ENCODE measurements around the gene PTH2. TPM values are rescaled to one million over a fixed set of nuclear protein-coding genes. Genes with fewer than 3 reads are reported as not detected.
"Not testable (repeated sequence)": the region's sequence is repeated elsewhere in the genome, so short reads cannot be mapped to it uniquely, and the experiment has no call there.

The PTH2 gene
- total RNA-seq, 4 donors from 2014 or later: not detected

- Histone ChIP-seq H3K4me1 (no peaks in the 10 kb centered on the region), H3K27me3 (peaks cover 0 to 13% (median 0%) of the 10 kb centered on the region in 4 donors), H3K27ac (replicated peaks in 1 of 4) (no peak overlapping the region), H3K9me3 (peaks cover 0 to 18% (median 14%) of the 10 kb centered on the region in 4 donors), H3K4me3 (no peak overlapping the region), H3K36me3 (no peaks in the 10 kb centered on the region)
- no peak for DNase-seq (ENCODE audit: extremely low spot score)
- TF ChIP-seq POLR2AphosphoS5 (IDR thresholded peaks at IDR 0.05) (no peak), CTCF (IDR thresholded peaks at IDR 0.05) (no peak), EP300 (IDR thresholded peaks at IDR 0.05) (no peak), POLR2A (IDR thresholded peaks at IDR 0.05; ENCODE audit: low read depth) (no peak)
- intact Hi-C loops (cut with DNase I): no loop called here
- 81% methylated on average over 3 of the region's 3 CpGs for WGBS
Observed at GRCh38 chr19:49378512-49378911, 44.7 kb downstream of the PTH2 start.

- 86% methylated on average over 15 of the region's 16 CpGs for WGBS
- Histone ChIP-seq H3K36me3 (no peaks in the 10 kb centered on the region), H3K9me3 (peaks cover 0 to 3% (median 2%) of the 10 kb centered on the region in 4 donors), H3K27ac (replicated peaks in 1 of 4) (no peak overlapping the region), H3K4me1 (no peaks in the 10 kb centered on the region), H3K27me3 (peaks cover 0 to 5% (median 0%) of the 10 kb centered on the region in 4 donors), H3K4me3 (no peak overlapping the region)
- no peak for DNase-seq (ENCODE audit: extremely low spot score)
- intact Hi-C loops (cut with DNase I): no loop called here
- TF ChIP-seq POLR2A (IDR thresholded peaks at IDR 0.05; ENCODE audit: low read depth): no peak
- no peak for TF ChIP-seq EP300 (IDR thresholded peaks at IDR 0.05)
- no peak for TF ChIP-seq POLR2AphosphoS5 (IDR thresholded peaks at IDR 0.05)
- no peak for TF ChIP-seq CTCF (IDR thresholded peaks at IDR 0.05)
Observed at GRCh38 chr19:49374665-49375434, 48.4 kb downstream of the PTH2 start.

GRCh38 chr19:49373174-49373573, 50.1 kb downstream of the PTH2 start:
- 86% methylated on average over 3 of the region's 3 CpGs for WGBS
- H3K4me3 ChIP-seq; H3K4me1 ChIP-seq; H3K27ac ChIP-seq (replicated peaks in 1 of 4); DNase-seq (ENCODE audit: extremely low spot score); H3K36me3 ChIP-seq; H3K27me3 ChIP-seq; intact Hi-C loops (cut with DNase I): not testable (repeated sequence)
- H3K9me3 ChIP-seq: peaks cover 0 to 16% (median 13%) of the 10 kb centered on the region in 4 donors

Other genes with a start within 250 kb of the PTH2 start
- gene SLC6A16, start 98.2 kb downstream of the PTH2 start, total RNA-seq: 1 to 10 TPM in 3 of 4 donors, under 1 TPM in 1; 0.83 to 4.1 (median 2.5) TPM
- gene CD37, start 88.0 kb downstream of the PTH2 start, total RNA-seq: 10 to 100 TPM in 2 of 4 donors, 1 to 10 TPM in 2; 8.0 to 22.4 (median 11.6) TPM
- gene TEAD2, start 61.0 kb downstream of the PTH2 start, total RNA-seq: 10 to 100 TPM; 40.7 to 73.2 (median 60.5) TPM
- gene DKKL1, start 59.6 kb downstream of the PTH2 start, total RNA-seq: under 1 TPM in 3 of 4 donors, not detected in 1; 0.40 to 0.83 (median 0.83) TPM
- not detected for gene KASH5, start 35.2 kb downstream of the PTH2 start, total RNA-seq
- gene GFY, start 1.9 kb upstream of the PTH2 start, total RNA-seq: not detected
- gene SLC17A7, start 18.1 kb upstream of the PTH2 start, total RNA-seq: 1 to 10 TPM in 2 of 4 donors, under 1 TPM in 2; 0.83 to 5.2 (median 1.3) TPM
- 10 to 100 TPM; 73.6 to 84.0 (median 78.4) TPM for gene PIH1D1, start 28.4 kb upstream of the PTH2 start, total RNA-seq
- gene ALDH16A1, start 29.8 kb upstream of the PTH2 start, total RNA-seq: 10 to 100 TPM; 22.1 to 29.1 (median 26.2) TPM
- gene FLT3LG, start 50.8 kb upstream of the PTH2 start, total RNA-seq: 10 to 100 TPM in 2 of 4 donors, 1 to 10 TPM in 2; 5.5 to 11.5 (median 10.4) TPM
- gene RPL13A, start 64.2 kb upstream of the PTH2 start, total RNA-seq: 1,000 to 10,000 TPM; 1,843 to 3,096 (median 2,688) TPM
- 1,000 to 10,000 TPM; 1,719 to 5,089 (median 3,692) TPM for gene RPS11, start 73.0 kb upstream of the PTH2 start, total RNA-seq
- gene FCGRT, start 89.2 kb upstream of the PTH2 start, total RNA-seq: 100 to 1,000 TPM; 108 to 234 (median 170) TPM
- gene RCN3, start 104.6 kb upstream of the PTH2 start, total RNA-seq: 10 to 100 TPM in 3 of 4 donors, 1 to 10 TPM in 1; 9.8 to 22.4 (median 18.0) TPM
- 10 to 100 TPM; 51.0 to 71.6 (median 59.2) TPM for gene NOSIP, start 157.1 kb upstream of the PTH2 start, total RNA-seq
- 1 to 10 TPM in 2 of 4 donors, under 1 TPM in 1, not detected in 1; 0.17 to 2.5 (median 1.6) TPM for gene PRRG2, start 157.9 kb upstream of the PTH2 start, total RNA-seq
- 10 to 100 TPM in 3 of 4 donors, 1 to 10 TPM in 1; 9.4 to 29.1 (median 16.3) TPM for gene PRR12, start 167.7 kb upstream of the PTH2 start, total RNA-seq
- gene RRAS, start 216.7 kb upstream of the PTH2 start, total RNA-seq: 100 to 1,000 TPM; 134 to 205 (median 187) TPM
- gene SCAF1, start 218.8 kb upstream of the PTH2 start, total RNA-seq: 10 to 100 TPM; 19.2 to 50.9 (median 30.9) TPM
- gene IRF3, start 242.4 kb upstream of the PTH2 start, total RNA-seq: 10 to 100 TPM; 38.8 to 61.7 (median 56.7) TPM
- gene BCL2L12, start 242.5 kb upstream of the PTH2 start, total RNA-seq: 1 to 10 TPM; 4.2 to 9.9 (median 6.0) TPM

All from esophagus muscularis mucosa (tissue), 4 donors.